Kidney (tissue), 14 donors: ENCODE data around the gene CD70. TPM values are rescaled to one million over a fixed set of nuclear protein-coding genes. Genes with fewer than 3 reads are reported as not detected.

Source experiments
- DNase-seq, 5 donors: peaks; one replicate each; pipeline ENCODE4 v3.0.0-alpha.2; 2013 to 2020
- FAIRE-seq: peaks from 2 replicates; lab custom pipeline; 2012; peaks lifted over from hg19 to GRCh38; lab: Jason Lieb, UNC
- H3K27ac ChIP-seq, 2 donors: one replicate each; pipeline ENCODE4 v1.7.0; 2013; ENCODE audit warnings: low read depth in 2 of 2, low read length in 2 of 2, inconsistent platforms in 1 of 2
- H3K27me3 ChIP-seq: one replicate; pipeline ENCODE4 v1.7.1; 2013; ENCODE audit warnings: low read length, inconsistent platforms; ENCODE audit not compliant: control insufficient read depth, insufficient read depth
- H3K36me3 ChIP-seq, 3 donors: one replicate each; pipeline versions ENCODE4 v1.7.0 to v1.7.1; 2013; ENCODE audit warnings: low read length in 3 of 3, control low read depth in 1 of 3, inconsistent platforms in 1 of 3; ENCODE audit not compliant: insufficient read depth in 3 of 3, control insufficient read depth in 2 of 3
- H3K4me1 ChIP-seq, 3 donors: one replicate each; pipeline versions ENCODE4 v1.7.0 to v1.7.1; 2013; ENCODE audit warnings: low read length in 3 of 3, inconsistent platforms in 1 of 3, low read depth in 1 of 3; ENCODE audit not compliant: control insufficient read depth in 2 of 3, insufficient read depth in 2 of 3
- H3K4me3 ChIP-seq, 3 donors: one replicate each; pipeline versions ENCODE4 v1.7.0 to v1.8.1; 2013; ENCODE audit warnings: low read length in 3 of 3, control low read depth in 1 of 3, inconsistent platforms in 1 of 3
- H3K9ac ChIP-seq, 3 donors: one replicate each; pipeline versions ENCODE4 v1.7.0 to v1.7.1; 2013; ENCODE audit warnings: low read length in 3 of 3, control low read depth in 1 of 3, inconsistent platforms in 1 of 3
- H3K9me3 ChIP-seq, 3 donors: one replicate each; pipeline versions ENCODE4 v1.7.0 to v1.7.1; 2013; ENCODE audit warnings: low read length in 3 of 3, control low read depth in 1 of 3, inconsistent platforms in 1 of 3; ENCODE audit not compliant: control insufficient read depth in 2 of 3, insufficient read depth in 1 of 3
- intact Hi-C: fragments of 100-400 bp; cut with DNase I; formaldehyde crosslinking; loops from one replicate; pipeline ENCODE4 v1.11.1; 2022
- polyA plus RNA-seq: library from polyadenylated mRNA; stranded (reverse); fragments of 350-450 nt; fragmentation: Illumina TruSeq; extraction: RNeasy Lipid Tissue Mini Kit (QIAGEN cat#74804); gene quantifications from one replicate; pipeline ENCODE4 v1.2.3, GENCODE V29; 2014; ENCODE audit warnings: low read depth, low replicate concordance; ENCODE audit not compliant: insufficient read depth
- total RNA-seq: library from RNA; stranded (reverse); fragmentation: NEBNext Ultra II Directional; extraction: Animal tissue kit (Norgen Biotek cat#: 25700); gene quantifications from one replicate; pipeline ENCODE4 v1.2.1, GENCODE V29; 2021
- TF ChIP-seq, protein P1 (sequence below): IDR thresholded peaks from 3 replicates; pipeline ENCODE4 v1.5.1; 2012; ENCODE audit warnings: mild to moderate bottlenecking, moderate library complexity, borderline replicate concordance; ENCODE audit not compliant: insufficient read depth; ENCODE audit errors: extremely low read depth
- donor health status: control.
- donor health status: control.
- donor health status: control.
- donor health status: control.
- donor health status: control.
- donor health status: DM: yes; HTN: yes; CAD: no.
- donor health status: Normal renal cell carcinoma (clear cell type).

CD70 gene
- total and polyA plus RNA-seq, 2 donors from 2014 or later = 0.76 TPM; not detected in 1

GRCh38 chr19:6573350-6573749, 17.6 kb downstream of the CD70 start:
- no peak for FAIRE-seq
- no peak overlapping the region for H3K4me3 ChIP-seq

GRCh38 chr19:6572217-6572616, 18.7 kb downstream of the CD70 start:
- Histone ChIP-seq H3K27me3 (no peaks in the 10 kb centered on the region), H3K4me1 (no peaks in the 10 kb centered on the region), H3K27ac (no peak overlapping the region), H3K9me3 (peaks cover 0 to 7% (median 5%) of the 10 kb centered on the region in 3 donors), H3K4me3 (no peak overlapping the region), H3K36me3 (no peaks in the 10 kb centered on the region), H3K9ac (no peak overlapping the region)
- no peak for DNase-seq
- intact Hi-C loops = no loop called here
- FAIRE-seq = no peak
- TF ChIP-seq, protein P1, sequence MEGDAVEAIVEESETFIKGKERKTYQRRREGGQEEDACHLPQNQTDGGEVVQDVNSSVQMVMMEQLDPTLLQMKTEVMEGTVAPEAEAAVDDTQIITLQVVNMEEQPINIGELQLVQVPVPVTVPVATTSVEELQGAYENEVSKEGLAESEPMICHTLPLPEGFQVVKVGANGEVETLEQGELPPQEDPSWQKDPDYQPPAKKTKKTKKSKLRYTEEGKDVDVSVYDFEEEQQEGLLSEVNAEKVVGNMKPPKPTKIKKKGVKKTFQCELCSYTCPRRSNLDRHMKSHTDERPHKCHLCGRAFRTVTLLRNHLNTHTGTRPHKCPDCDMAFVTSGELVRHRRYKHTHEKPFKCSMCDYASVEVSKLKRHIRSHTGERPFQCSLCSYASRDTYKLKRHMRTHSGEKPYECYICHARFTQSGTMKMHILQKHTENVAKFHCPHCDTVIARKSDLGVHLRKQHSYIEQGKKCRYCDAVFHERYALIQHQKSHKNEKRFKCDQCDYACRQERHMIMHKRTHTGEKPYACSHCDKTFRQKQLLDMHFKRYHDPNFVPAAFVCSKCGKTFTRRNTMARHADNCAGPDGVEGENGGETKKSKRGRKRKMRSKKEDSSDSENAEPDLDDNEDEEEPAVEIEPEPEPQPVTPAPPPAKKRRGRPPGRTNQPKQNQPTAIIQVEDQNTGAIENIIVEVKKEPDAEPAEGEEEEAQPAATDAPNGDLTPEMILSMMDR = no peak

More at GRCh38 chr19:6573350-6573749, 17.6 kb downstream of the CD70 start:
- Histone ChIP-seq H3K27me3 (no peaks in the 10 kb centered on the region), H3K9me3 (peaks cover 0 to 5% (median 5%) of the 10 kb centered on the region in 3 donors), H3K4me1 (no peaks in the 10 kb centered on the region), H3K36me3 (no peaks in the 10 kb centered on the region), H3K9ac (no peak overlapping the region), H3K27ac (no peak overlapping the region)
- DNase-seq = no peak
- intact Hi-C loops = no loop called here
- TF ChIP-seq, protein P1 = no peak

DNA sequence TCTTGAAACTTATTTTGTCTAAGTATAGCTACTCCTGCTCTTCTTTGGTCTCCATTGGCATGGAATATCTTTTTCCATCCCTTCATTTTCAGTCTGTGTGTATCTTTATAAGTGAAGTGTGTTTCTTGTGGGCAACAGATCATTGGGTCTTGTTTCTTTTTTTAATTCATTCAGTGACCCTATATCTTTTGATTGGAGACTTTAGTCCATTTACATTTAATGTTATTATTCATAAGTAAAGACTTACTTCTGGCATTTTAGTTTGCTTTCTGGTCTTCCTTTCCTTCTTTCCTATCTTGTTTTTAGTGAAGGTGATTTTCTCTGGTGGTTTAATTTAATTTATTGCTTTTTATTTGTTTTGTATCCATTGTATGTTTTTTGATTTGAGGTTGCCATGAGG, 19.8 kb downstream of the CD70 start:
- H3K27ac ChIP-seq = no peak overlapping the region
- FAIRE-seq (no peak), DNase-seq (no peak)
- no peak overlapping the region for H3K4me3 ChIP-seq
- H3K4me1 ChIP-seq = no peaks in the 10 kb centered on the region
- H3K36me3 ChIP-seq = no peaks in the 10 kb centered on the region
- TF ChIP-seq, protein P1 = no peak
- peaks cover 0 to 7% (median 5%) of the 10 kb centered on the region in 3 donors for H3K9me3 ChIP-seq
- no peaks in the 10 kb centered on the region for H3K27me3 ChIP-seq
- intact Hi-C loops = no loop called here
- no peak overlapping the region for H3K9ac ChIP-seq

DNA sequence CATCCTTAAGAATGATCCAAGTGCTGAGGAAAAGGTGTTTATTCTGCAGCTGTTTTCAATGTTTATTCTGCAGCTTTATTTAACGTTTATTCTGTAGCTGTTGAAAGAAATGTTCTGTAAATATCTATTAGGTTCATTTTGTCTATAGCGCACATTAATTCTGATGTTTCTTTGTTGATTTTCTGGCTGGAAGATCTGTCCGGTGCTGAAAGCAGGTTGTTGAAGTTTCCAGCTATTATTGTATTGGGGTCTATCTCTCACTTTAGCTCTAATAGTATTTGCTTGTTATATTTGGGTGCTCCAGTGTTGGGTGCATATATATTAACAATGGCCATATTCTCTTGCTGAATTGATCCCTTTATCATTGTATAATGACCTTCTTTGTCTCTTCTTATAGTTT, 20.2 kb downstream of the CD70 start:
- TF ChIP-seq, protein P1 = no peak
- Histone ChIP-seq H3K4me3 (no peak overlapping the region), H3K4me1 (no peaks in the 10 kb centered on the region), H3K36me3 (no peaks in the 10 kb centered on the region), H3K9me3 (peaks cover 0 to 7% (median 5%) of the 10 kb centered on the region in 3 donors), H3K9ac (no peak overlapping the region), H3K27me3 (no peaks in the 10 kb centered on the region), H3K27ac (no peak overlapping the region)
- DNase-seq (no peak), FAIRE-seq (no peak)
- intact Hi-C loops = no loop called here
